HG03066 (cell line): ENCODE data around the gene HIPK2.

Source experiments
- ATAC-seq: cut with Tn5 transposase; IDR thresholded peaks from one replicate; pipeline ENCODE4 v1.9.1; 2021; ENCODE audit warnings: low read depth; ENCODE audit not compliant: unreplicated experiment

Gene HIPK2

DNA sequence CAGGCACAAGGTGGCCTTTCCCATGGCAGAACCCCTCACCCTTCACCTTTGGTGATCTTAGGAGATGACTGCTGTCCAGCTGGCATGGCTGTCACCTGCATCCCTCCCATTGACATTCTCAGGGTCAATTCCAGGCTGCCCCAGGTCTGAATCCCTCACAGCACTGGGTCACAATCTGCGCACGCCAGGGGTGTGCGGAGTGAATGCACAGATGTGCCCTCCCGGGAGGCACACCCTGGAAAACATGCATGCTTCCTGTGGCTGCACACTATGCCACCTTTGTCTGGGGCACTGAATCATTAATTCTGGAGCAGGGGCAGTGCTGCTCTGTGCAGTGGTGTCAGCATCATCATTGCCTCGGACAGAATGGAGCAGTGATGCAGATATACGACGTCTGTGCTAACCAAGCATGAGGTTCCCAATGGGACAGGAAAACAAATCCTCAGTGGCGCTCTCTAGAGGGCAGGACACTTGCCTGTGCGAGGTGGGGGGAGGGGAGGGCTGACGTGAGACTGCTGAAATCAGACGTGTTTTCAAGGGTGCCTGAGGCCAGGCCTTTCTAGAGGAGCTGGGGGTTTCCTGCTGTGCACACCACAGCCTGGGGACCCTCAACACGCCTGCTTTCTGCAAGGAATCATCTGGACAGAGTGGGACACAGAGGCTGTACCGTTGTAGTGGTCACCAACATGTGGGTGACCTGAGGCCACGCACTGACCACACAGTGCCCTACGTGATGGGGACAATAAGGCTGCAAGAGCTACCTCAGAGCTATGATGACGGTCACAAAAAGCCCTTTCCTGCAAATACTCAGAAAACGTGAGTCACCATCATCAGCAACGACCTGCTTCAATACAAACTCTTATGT is 77.9 kb downstream of the HIPK2 start:
- no peak for ATAC-seq

DNA sequence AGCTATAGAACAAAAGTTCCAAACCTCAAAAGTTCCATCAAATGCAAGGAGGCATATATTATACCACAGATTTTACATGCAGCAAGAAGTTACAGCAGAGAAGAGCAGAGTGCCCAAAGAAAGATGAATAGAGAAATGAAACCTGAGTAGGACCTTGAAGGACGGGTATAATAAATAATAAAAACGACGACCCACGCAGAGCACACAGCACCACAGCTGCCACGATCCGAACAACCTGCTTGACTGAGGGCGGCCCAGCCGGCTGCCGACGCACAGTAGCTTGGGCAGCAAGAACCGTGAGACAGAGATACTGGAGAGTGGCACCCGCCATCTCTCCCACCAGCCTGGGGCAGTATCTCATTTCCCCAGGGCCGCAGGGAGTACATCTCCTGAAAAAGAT is 79.0 kb downstream of the HIPK2 start:
- no peak for ATAC-seq

DNA sequence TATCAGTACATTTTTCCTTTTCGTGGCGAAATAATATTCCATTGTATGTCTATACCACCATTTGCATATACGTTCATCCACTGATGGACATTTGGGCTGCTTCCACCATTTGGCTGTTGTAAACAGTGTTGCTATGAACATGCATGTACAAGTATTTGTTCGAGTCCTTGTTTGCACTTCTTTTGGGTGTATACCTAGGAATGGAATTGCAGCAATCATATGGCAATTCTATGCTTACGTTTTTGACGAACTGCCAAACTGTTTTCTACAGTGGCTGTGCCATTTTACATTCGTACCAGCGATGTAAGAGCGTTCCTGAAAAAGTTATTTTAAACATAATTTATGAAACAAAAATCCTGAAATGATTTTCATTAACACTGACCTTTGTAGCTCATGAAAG is 79.5 kb downstream of the HIPK2 start:
- no peak for ATAC-seq

DNA sequence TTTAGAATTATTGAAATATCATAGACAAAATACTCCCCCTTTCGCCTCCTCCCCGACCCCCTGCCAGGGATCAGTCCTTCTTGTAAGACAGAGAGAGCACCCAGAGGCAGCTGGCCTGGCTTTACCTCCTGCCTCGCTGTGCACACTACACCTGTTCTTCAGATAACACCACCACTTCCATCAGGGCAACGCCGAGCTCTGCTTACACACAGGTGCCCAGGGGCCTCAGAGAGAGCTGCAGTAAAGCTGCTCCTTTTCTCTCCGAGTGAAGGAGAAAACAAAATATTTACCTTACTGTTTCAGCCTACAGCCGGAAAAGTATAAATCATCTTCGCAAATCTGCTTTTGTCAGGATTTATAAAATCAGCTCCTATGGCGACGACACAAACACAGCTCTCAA is 80.7 kb downstream of the HIPK2 start:
- no peak for ATAC-seq

DNA sequence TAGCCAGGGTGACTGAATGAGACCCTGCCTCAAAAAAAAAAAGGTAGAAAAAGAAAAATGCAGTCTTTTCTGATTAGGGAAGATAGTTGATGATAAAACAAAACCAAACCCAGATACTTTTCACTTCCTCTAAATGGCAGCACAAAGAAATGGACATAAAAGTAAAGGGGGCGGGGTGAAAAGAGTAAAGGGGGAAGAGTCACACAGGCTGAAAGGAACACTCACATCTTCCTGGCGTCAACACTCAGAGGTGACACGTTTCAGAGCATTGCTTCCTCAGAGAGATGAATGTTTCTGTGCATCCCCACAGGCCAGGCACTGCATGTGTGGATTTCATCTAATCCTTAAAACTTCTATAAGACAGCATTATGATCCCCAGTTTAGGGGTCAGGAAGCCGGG is 81.2 kb downstream of the HIPK2 start:
- peak; percentile 67 for ATAC-seq

DNA sequence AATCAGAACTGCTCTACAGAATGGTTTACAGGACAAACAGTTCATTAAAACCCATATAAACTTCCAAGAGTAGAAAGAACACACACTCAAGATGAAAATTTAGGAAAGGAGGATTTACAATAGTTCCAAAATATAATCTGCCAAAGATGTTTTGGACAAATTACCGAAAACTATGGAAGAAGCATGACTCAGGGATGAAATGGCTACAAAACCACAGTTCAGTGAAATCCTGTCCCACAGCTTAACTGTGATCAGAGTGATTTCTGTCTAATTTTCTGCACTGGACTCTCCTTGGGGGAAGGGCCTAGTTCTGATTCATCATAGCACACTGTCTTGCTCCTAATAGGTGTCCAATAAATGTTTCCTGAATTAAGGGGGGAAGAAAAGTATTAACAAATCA is 82.2 kb downstream of the HIPK2 start:
- ATAC-seq: no peak

DNA sequence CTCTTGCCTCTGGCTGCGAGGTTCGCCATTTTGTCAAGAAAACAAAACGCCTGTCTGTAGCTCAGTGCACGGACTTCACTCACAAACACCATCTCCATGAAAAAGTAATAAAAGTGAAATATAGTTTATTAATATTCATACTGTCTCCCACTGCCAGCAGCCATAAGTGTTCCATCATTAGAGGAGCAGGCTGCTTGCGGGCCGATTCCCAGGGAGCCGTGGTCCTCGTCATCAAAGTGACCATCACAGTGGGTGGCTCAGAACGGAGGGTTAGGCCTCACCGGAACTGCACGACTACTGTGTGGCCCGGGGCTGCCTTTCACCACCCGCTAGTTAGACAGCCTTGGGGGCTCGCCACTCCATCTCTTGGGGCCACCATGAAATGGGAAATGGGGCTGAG is 82.7 kb downstream of the HIPK2 start:
- ATAC-seq: no peak

DNA sequence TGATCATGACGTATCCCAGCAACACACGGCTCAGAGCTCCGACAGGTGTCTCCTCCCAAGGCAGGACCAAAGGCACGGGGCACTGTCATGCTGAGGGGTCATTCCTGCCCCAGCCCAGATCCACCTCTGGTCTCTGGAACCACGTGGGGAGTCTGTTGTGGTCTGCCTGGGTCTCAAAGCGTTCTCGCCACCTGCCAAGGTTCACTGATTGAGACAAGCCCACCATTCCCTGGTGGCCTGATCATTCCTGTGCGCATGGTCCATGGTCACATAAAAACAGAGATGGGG is 83.5 kb downstream of the HIPK2 start:
- no peak for ATAC-seq

DNA sequence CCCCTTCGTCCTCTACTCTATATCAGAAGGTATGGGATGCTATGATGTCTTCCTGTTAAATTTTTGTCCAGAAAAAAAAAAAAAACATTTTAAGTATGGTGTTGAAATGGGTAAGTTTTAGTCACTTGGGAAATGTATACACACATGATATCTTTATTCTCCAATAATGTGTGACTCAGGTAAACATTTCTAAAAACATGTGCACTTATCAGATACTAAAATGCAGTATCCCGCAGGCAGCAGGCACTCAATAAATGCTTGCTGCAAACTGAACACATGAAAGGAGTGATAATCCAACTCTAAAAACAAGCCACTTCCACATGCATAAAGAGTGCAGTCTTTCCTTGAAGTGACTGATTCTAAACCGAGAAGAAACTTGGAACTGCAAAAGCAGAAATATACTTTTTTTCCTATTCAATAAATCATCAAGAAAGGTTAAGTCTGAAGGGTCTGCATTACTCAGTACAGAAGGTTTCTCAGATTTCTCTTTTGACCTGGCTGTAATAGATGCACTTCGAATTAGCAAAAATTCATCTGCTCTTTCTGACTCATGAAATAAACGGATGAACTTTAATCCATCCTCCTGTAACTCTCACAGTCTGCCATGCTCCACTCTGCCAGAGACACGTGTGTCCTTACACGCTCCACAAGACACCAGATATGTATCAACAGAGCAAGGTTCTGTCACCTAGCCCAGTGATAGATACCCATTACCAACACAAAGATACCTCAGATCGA is 84.0 kb downstream of the HIPK2 start:
- no peak for ATAC-seq

DNA sequence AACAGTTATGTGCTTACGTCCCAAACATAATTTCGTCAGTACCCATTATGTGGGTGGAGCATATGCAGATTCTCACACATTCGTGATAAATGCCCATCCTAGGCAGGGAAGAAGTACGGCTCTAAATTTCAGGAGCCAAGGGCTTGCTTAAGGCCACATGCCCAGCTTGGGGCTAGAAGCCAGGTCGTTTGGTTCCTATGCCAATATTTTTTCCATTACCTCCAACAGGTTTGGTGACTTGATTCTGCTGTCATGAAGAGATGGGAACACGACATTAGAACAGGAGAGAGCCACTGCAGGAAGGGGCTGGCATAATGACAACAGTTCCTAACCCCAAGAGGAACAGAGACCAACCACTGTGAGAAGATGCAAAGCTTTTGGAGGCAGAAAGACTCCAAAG is 85.1 kb downstream of the HIPK2 start:
- no peak for ATAC-seq

DNA sequence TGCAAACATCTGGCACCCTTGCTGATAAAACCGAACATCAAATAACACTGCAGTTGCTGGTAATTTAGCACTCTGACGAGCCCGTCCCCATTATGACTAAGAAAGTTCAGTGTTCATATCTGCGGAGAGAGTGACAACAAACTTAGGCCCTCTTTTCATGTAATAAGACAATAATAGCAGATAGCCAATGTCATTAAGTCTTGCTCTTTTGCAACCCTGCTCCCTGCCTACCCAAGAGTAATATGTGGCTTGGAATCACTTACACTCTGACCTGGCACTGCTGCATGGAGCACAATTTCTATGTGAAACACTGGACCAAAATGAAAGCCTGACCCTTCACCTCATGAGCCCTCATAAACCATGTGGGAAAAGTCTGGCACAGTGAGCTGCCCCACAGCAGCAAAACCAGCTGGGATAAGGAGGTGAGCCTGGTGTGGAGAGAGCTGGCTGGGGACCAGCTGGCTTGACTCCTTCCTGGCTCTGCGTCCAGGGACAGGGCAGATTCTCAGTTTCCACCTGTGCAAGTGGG is 86.5 kb downstream of the HIPK2 start:
- ATAC-seq: no peak

DNA sequence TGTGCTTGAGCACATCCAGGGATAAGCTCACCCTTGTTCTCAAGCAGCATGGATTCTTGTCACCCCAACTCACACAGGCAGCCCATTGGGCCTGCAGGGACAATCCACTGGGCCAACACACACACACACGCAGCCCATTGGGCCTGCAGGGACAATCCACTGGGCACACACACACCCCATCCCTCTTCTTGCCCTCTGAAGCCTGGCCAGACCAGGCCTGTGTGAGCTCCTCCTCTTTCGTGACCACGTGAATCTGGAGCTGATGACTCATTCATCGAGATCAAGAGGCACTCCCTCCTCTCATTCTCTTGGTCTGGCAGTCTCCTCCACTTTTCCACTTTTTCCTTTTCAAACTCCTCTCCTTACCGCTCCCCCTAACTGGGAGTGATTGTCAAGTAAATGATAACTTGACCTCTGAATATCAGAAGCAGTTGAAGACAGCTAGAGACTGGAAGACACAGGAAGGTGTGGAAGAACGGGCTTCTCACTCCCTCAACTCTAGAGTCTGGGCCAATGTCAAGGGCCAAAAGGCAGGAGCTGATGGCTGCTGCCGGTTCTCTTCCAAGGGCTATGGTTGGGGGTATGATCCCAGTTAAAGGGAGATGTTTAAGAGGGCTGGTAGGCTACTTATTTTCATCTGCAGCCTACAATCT is 89.7 kb downstream of the HIPK2 start:
- ATAC-seq: no peak

DNA sequence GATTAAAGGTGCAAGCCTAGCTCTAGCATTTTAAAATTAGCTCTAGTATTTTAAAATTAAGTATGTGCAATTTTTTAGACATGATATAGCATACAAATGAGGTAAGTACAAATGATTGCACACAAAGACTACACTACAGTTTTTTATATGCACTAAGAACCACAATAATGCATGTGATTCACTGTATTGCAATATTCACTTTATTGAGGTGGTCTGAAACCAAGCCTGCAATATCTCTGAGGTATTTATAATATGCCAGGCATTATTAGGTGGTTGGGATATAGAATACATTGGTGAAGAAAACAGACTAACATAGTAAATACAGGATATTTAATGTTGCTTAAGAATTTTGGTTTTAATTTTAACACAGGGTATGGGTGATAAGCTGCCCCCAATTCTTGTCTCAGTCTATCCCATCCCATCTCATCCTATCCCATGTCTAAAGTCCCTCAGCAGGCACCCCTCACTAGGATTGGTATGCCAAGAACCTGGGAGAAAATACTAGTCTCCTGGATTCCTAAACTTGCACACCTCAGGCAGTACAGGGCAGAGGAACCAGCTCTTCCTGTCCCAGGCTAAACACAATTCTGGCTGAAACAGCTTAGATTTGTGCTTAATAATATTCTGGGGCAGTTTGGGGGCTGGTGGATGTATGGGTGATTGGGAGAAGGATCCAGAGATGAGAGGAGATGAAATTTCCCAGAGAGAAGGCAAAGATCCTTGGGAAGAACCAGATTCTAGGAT is 90.4 kb downstream of the HIPK2 start:
- ATAC-seq: no peak

DNA sequence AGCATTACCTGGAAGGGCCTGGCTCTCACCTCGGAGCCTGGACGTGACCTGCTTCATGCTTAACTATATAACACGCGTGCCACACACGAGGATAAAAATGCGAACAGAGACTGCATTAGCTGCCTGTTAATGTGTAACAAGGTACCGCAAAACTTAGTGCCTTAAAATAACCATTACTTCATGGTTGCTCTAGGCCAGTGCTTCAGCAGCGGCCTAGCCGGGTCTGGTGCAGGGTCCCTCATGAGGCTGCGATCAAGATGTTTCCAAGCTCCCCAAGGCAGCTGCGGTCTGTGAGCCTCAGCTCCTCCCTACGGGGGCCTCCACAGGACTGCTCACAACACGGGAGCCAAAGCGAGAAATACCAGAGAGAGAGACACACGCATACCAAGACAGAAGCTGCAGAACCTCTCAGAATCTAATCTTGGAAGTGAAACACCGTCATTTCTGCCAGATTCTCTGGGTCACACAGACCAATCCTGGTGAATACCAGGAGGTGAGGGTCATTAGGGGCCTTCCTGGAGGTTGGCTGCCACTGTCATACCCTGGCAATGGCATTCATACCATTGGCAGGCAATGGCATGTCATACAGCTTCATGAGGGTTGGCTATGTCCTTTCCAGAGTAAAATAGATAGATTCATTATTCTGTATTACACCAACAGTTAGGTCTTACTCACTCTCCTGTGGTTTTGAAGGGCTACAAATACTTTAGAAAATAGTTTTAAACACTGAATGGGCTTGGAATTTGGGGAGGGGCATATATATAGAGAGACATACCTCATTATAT is 94.5 kb downstream of the HIPK2 start:
- no peak for ATAC-seq

DNA sequence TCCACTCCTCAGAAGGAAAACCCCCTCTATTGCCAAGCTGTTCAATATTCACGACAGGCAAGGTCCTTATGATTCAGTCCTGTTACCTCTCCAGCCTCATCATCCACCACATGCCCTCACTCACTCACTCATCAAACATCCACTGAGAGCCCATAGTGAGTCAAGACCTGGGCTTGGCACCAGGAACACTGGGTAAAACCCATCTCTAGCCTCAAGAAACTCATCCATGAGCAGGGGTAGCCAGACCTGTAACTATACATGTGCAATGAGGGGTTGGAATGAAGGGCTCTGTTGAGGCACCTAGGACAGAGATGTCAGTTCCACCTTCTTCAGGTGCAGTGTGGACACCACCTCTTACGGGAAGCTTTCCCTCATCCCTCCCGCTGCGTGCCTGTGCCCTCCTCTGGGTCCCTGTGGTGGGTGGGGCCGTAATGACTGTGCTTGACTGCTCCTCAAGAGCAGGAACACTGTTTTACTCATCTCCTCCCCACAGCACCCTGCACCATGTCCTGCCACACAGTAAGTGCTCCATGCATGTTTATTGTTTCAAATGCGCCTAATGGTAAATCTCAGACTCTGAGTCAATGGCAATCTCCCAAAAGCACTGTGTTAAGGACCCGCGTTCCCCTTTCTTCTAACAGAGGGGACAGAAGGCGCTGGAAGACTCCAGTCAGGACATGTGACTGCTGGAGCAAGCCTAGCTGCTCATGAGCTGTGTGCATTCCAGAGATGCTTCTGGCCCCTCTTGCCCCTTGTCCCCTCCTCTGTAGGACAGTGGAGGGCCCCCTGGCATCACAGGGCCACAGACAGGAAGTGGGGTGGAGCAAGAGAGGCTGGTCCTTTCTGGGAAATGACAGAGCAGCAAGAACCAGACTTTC is 95.4 kb downstream of the HIPK2 start:
- no peak for ATAC-seq

DNA sequence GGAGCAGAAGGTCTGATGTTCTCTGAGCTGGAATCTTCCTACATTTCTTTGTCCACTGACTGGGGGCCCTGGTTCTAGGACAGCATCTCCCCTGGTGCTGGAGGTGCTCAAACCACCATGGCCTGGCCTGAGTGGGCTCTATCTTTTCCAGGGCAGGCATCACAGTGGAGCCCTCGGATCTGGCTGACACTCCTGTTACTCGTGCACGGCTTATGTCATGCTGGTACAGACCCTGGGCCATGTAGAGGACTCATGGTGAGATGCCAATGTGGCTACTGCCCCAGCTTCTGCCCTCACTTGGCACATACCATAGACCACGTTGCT is 96.0 kb downstream of the HIPK2 start:
- no peak for ATAC-seq

DNA sequence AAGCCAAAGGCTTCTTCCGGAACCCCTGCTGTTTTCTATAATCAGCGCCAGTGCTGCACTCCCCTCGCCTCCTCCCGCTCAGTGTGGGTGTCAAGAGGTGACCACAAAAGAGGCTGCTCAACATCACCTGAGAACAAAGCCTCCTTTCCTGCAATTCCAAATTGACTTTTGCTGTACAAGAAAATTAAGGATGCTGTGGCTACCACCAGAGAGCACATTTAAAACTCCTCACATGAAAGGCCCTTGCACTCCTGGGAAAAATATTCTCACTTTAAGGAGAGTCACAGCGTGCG is 96.4 kb downstream of the HIPK2 start:
- no peak for ATAC-seq

DNA sequence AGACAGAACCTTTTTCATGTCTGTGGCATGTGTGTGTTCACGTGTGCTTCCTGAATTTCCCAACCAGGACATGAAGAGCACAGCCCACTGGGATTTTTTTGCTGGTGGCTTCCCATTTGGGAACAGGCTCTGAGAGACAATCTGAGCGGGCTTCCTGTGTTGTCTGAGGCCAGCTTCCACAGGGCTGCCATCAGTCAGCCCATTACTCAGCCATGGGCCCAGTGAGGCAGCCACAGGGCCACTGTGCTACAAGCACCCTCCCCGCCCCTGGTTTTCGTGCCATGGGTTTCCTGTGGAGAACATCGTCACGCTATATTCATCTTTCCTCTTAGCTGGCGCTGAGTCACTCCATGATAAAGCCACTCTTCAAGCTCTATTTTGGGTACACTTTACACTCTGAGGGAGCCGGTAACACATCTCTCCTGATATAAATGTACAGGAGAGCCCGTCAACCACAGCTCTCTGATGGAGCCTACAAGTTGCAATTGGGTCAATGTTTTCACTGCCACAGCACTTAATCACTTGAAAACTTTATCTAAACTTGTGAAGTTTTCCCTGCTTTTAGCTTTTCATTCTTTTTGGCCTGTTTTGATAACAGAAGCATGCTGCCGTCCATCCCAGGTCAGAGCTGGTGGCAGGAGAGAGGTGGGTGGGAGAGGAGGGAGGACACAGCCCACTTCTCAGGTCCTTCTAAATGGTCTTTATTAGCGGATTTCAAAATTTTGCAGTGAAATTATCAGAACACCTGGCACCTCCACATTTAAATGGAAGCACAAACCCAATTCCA is 96.9 kb downstream of the HIPK2 start:
- peak; percentile 50 for ATAC-seq
